HG03045 (cell line): Measurements from ENCODE around the gene FRMD3.

Source experiments
- ATAC-seq: cut with Tn5 transposase; IDR thresholded peaks from one replicate; pipeline ENCODE4 v1.9.1; 2021; ENCODE audit warnings: mild to moderate bottlenecking, moderate library complexity; ENCODE audit not compliant: unreplicated experiment

The FRMD3 gene

GRCh38 chr9:83343366-83343999 is 194.7 kb downstream of the FRMD3 start:
- no peak for ATAC-seq

GRCh38 chr9:83342731-83343130 is 195.5 kb downstream of the FRMD3 start:
- ATAC-seq = no peak

GRCh38 chr9:83342006-83342405 is 196.2 kb downstream of the FRMD3 start:
- no peak for ATAC-seq

GRCh38 chr9:83340451-83340850 is 197.8 kb downstream of the FRMD3 start:
- no peak for ATAC-seq

- no peak for ATAC-seq
Observed at GRCh38 chr9:83339435-83339834, 198.8 kb downstream of the FRMD3 start.

- ATAC-seq = no peak
Observed at GRCh38 chr9:83336706-83337105, 201.5 kb downstream of the FRMD3 start.

GRCh38 chr9:83334320-83334719 is 203.9 kb downstream of the FRMD3 start:
- no peak for ATAC-seq

- ATAC-seq = no peak
Observed at GRCh38 chr9:83330207-83331196, 207.7 kb downstream of the FRMD3 start.

- ATAC-seq = no peak
Observed at GRCh38 chr9:83327750-83328622, 210.2 kb downstream of the FRMD3 start.

- ATAC-seq = no peak
Observed at GRCh38 chr9:83327323-83327722, 210.9 kb downstream of the FRMD3 start.

GRCh38 chr9:83323148-83323547 is 215.1 kb downstream of the FRMD3 start:
- no peak for ATAC-seq

- no peak for ATAC-seq
Observed at GRCh38 chr9:83322438-83322837, 215.8 kb downstream of the FRMD3 start.

GRCh38 chr9:83317244-83317643 is 221.0 kb downstream of the FRMD3 start:
- no peak for ATAC-seq

- no peak for ATAC-seq
Observed at GRCh38 chr9:83315649-83316048, 222.6 kb downstream of the FRMD3 start.

- ATAC-seq = no peak
Observed at GRCh38 chr9:83313781-83314180, 224.4 kb downstream of the FRMD3 start.

GRCh38 chr9:83312537-83312936 is 225.7 kb downstream of the FRMD3 start:
- ATAC-seq = no peak

- no peak for ATAC-seq
Observed at GRCh38 chr9:83307066-83307724, 231.0 kb downstream of the FRMD3 start.

- no peak for ATAC-seq
Observed at GRCh38 chr9:83304686-83305085, 233.5 kb downstream of the FRMD3 start.

- ATAC-seq = no peak
Observed at GRCh38 chr9:83299571-83299970, 238.6 kb downstream of the FRMD3 start.

- no peak for ATAC-seq
Observed at GRCh38 chr9:83299094-83299493, 239.1 kb downstream of the FRMD3 start.

GRCh38 chr9:83296123-83296522 is 242.1 kb downstream of the FRMD3 start:
- ATAC-seq = no peak
